T-helper 1 cell (primary cell): ENCODE data around the gene NDST4.
"Not testable (repeated sequence)": the region's sequence is repeated elsewhere in the genome, so short reads cannot be mapped to it uniquely, and the experiment has no call there.

Experiments used
- DNase-seq, 5 donors: peaks; one replicate each; pipeline ENCODE4 v3.0.0-alpha.2; 2012 to 2020

Gene NDST4

GRCh38 chr4:115053313-115053712 is 60.1 kb downstream of the NDST4 start:
- DNase-seq: no peak

GRCh38 chr4:115042496-115042895 is 70.9 kb downstream of the NDST4 start:
- DNase-seq: no peak

- no peak for DNase-seq
Observed at GRCh38 chr4:115030281-115030680, 83.1 kb downstream of the NDST4 start.

- DNase-seq: no peak
Observed at GRCh38 chr4:115028682-115029410, 84.6 kb downstream of the NDST4 start.

- no peak for DNase-seq
Observed at GRCh38 chr4:114999880-115000279, 113.5 kb downstream of the NDST4 start.

- no peak for DNase-seq
Observed at GRCh38 chr4:114998316-114998715, 115.1 kb downstream of the NDST4 start.

GRCh38 chr4:114997576-114998247 is 115.7 kb downstream of the NDST4 start:
- DNase-seq: no peak

GRCh38 chr4:114986133-114986532 is 127.3 kb downstream of the NDST4 start:
- no peak for DNase-seq

- DNase-seq: no peak
Observed at GRCh38 chr4:114980932-114981708, 132.3 kb downstream of the NDST4 start.

GRCh38 chr4:114980399-114980798 is 133.0 kb downstream of the NDST4 start:
- DNase-seq: not testable (repeated sequence)

GRCh38 chr4:114976901-114977300 is 136.5 kb downstream of the NDST4 start:
- no peak for DNase-seq

- no peak for DNase-seq
Observed at GRCh38 chr4:114964026-114964425, 149.4 kb downstream of the NDST4 start.

GRCh38 chr4:114945616-114946015 is 167.8 kb downstream of the NDST4 start:
- DNase-seq: no peak

- no peak for DNase-seq
Observed at GRCh38 chr4:114941503-114941902, 171.9 kb downstream of the NDST4 start.

GRCh38 chr4:114927881-114928280 is 185.5 kb downstream of the NDST4 start:
- DNase-seq: no peak

- DNase-seq: no peak
Observed at GRCh38 chr4:114926583-114926982, 186.8 kb downstream of the NDST4 start.

GRCh38 chr4:114924311-114924710 is 189.1 kb downstream of the NDST4 start:
- no peak for DNase-seq

GRCh38 chr4:114922592-114922933 is 190.9 kb downstream of the NDST4 start:
- no peak for DNase-seq

GRCh38 chr4:114921790-114922591 is 191.4 kb downstream of the NDST4 start:
- DNase-seq: no peak

- DNase-seq: no peak
Observed at GRCh38 chr4:114921191-114921590, 192.2 kb downstream of the NDST4 start.

GRCh38 chr4:114911111-114911510 is 202.3 kb downstream of the NDST4 start:
- DNase-seq: no peak

- no peak for DNase-seq
Observed at GRCh38 chr4:114907568-114907967, 205.9 kb downstream of the NDST4 start.

- no peak for DNase-seq
Observed at GRCh38 chr4:114905017-114905416, 208.4 kb downstream of the NDST4 start.
